Esophagus muscularis mucosa (tissue), 4 donors: ENCODE data around the gene ANKRD44. TPM values are rescaled to one million over a fixed set of nuclear protein-coding genes. Genes with fewer than 3 reads are reported as not detected.

Experiments used
- DNase-seq: peaks from one replicate; pipeline ENCODE4 v3.0.0-alpha.2; 2017; ENCODE audit errors: extremely low spot score
- H3K27ac ChIP-seq, 4 donors: fragments of 200-600 bp; sonication (generic); replicated peaks in 1 of 4; 1 replicate in 3 of 4; 2 replicates in 1 of 4; pipeline ENCODE4 v1.5.1; 2016 to 2019; ENCODE audit warnings: mild to moderate bottlenecking in 1 of 4
- H3K27me3 ChIP-seq, 4 donors: fragments of 200-600 bp; sonication (generic); one replicate each; pipeline versions ENCODE4 v1.5.1 to v1.6.0; 2016 to 2019
- H3K36me3 ChIP-seq, 4 donors: fragments of 200-600 bp; sonication (generic); one replicate each; pipeline ENCODE4 v1.5.1; 2016 to 2019
- H3K4me1 ChIP-seq, 4 donors: fragments of 200-600 bp; sonication (generic); one replicate each; pipeline ENCODE4 v1.5.1; 2016 to 2019
- H3K4me3 ChIP-seq, 4 donors: fragments of 200-600 bp; sonication (generic); 1 replicate in 2 of 4; 2 replicates in 2 of 4; pipeline ENCODE4 v1.5.1; 2016 to 2019; ENCODE audit warnings: mild to moderate bottlenecking in 4 of 4, moderate library complexity in 1 of 4
- H3K9me3 ChIP-seq, 4 donors: fragments of 200-600 bp; sonication (generic); 1 replicate in 3 of 4; 2 replicates in 1 of 4; pipeline ENCODE4 v1.5.1; 2016 to 2019
- EP300 ChIP-seq: sonication (generic); formaldehyde crosslinking; IDR thresholded peaks from one replicate; pipeline ENCODE4 v1.6.1; 2017; ENCODE audit warnings: antibody characterized with exemption
- POLR2A ChIP-seq: fragments of 450-650 bp; IDR thresholded peaks from one replicate; pipeline ENCODE4 v1.6.1; 2017; ENCODE audit warnings: antibody characterized with exemption, moderate library complexity, mild to moderate bottlenecking, low read depth
- POLR2AphosphoS5 ChIP-seq, 2 donors: sonication (generic); formaldehyde crosslinking; IDR thresholded peaks; one replicate each; pipeline ENCODE4 v1.6.1; 2017; ENCODE audit warnings: antibody characterized with exemption in 2 of 2
- WGBS: methylation state at CpG from one replicate; pipeline ENCODE4 v1.1.5; 2018; 5-methylcytosine and 5-hydroxymethylcytosine counted together
- intact Hi-C: fragments of 100-400 bp; cut with DNase I; formaldehyde crosslinking; loops from one replicate; pipeline ENCODE4 v1.15.1; 2023
- total RNA-seq, 4 donors: library from RNA; depleted of rRNA; stranded (reverse); fragments of >200 nt; gene quantifications; one replicate each; pipeline versions ENCODE4 v1.1.0 to v1.2.1, GENCODE V29; 2016
- TF ChIP-seq, protein P1 (sequence below), 3 experiments: fragments of 200-600 bp in 2 of 3; fragments of 450-650 bp in 1 of 3; sonication (generic) in 2 of 3; IDR thresholded peaks; one replicate each; pipeline ENCODE4 v1.5.1; 2017 to 2019; ENCODE audit warnings: antibody characterized with exemption in 3 of 3, mild to moderate bottlenecking in 2 of 3, moderate library complexity in 1 of 3

Gene ANKRD44
- total RNA-seq, 4 donors from 2014 or later, result 41.4 to 76.6 (median 48.1) TPM

- no peak for DNase-seq
- intact Hi-C loops, result no loop called here
- no peaks in the 10 kb centered on the region for H3K27me3 ChIP-seq
- no peaks in the 10 kb centered on the region for H3K9me3 ChIP-seq
- no peak overlapping the region for H3K27ac ChIP-seq
- peaks cover 6 to 30% (median 10%) of the 10 kb centered on the region in 4 donors for H3K36me3 ChIP-seq
- H3K4me1 ChIP-seq, result peaks cover 0 to 15% (median 11%) of the 10 kb centered on the region in 4 donors
- WGBS, result 91% methylated on average over 10 of the region's 10 CpGs
- no peak overlapping the region for H3K4me3 ChIP-seq
- TF ChIP-seq POLR2AphosphoS5 (IDR thresholded peaks at IDR 0.05) (no peak), POLR2A (no peak), EP300 (no peak)
- TF ChIP-seq, protein P1, sequence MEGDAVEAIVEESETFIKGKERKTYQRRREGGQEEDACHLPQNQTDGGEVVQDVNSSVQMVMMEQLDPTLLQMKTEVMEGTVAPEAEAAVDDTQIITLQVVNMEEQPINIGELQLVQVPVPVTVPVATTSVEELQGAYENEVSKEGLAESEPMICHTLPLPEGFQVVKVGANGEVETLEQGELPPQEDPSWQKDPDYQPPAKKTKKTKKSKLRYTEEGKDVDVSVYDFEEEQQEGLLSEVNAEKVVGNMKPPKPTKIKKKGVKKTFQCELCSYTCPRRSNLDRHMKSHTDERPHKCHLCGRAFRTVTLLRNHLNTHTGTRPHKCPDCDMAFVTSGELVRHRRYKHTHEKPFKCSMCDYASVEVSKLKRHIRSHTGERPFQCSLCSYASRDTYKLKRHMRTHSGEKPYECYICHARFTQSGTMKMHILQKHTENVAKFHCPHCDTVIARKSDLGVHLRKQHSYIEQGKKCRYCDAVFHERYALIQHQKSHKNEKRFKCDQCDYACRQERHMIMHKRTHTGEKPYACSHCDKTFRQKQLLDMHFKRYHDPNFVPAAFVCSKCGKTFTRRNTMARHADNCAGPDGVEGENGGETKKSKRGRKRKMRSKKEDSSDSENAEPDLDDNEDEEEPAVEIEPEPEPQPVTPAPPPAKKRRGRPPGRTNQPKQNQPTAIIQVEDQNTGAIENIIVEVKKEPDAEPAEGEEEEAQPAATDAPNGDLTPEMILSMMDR (IDR thresholded peaks at IDR 0.05), result no peak
These were observed 194.2 kb downstream of the ANKRD44 start for GRCh38 chr2:197116306-197116879.

GRCh38 chr2:197115325-197115724 lies 195.3 kb downstream of the ANKRD44 start:
- Histone ChIP-seq H3K4me3 (no peak overlapping the region), H3K9me3 (no peaks in the 10 kb centered on the region), H3K4me1 (peaks cover 0 to 15% (median 10%) of the 10 kb centered on the region in 4 donors), H3K27ac (no peak overlapping the region), H3K27me3 (no peaks in the 10 kb centered on the region), H3K36me3 (peaks cover 0 to 24% (median 2%) of the 10 kb centered on the region in 4 donors)
- DNase-seq, result no peak
- TF ChIP-seq POLR2A, result no peak
- TF ChIP-seq POLR2AphosphoS5 (IDR thresholded peaks at IDR 0.05), result no peak
- TF ChIP-seq, protein P1 (IDR thresholded peaks at IDR 0.05), result no peak
- no peak for TF ChIP-seq EP300
- intact Hi-C loops, result loop anchor here (2.0 kb wide), 1 partner anchor 263 kb away; no protein-coding TSS in a partner anchor

GRCh38 chr2:197113275-197113711 lies 197.3 kb downstream of the ANKRD44 start:
- H3K27me3 ChIP-seq, result no peaks in the 10 kb centered on the region
- peaks cover 0 to 28% (median 0%) of the 10 kb centered on the region in 4 donors for H3K36me3 ChIP-seq
- no peak for TF ChIP-seq POLR2A
- TF ChIP-seq, protein P1 (IDR thresholded peaks at IDR 0.05), result peak; percentile 69 to 74 (median 71)
- H3K9me3 ChIP-seq, result no peaks in the 10 kb centered on the region
- WGBS, result 0% methylated on average over 1 of the region's 1 CpG
- H3K4me1 ChIP-seq, result peaks cover 11 to 30% (median 23%) of the 10 kb centered on the region in 4 donors
- DNase-seq, result no peak
- H3K4me3 ChIP-seq, result no peak overlapping the region
- intact Hi-C loops, result no loop called here
- H3K27ac ChIP-seq, result peak overlapping the region in 2 of 4 donors; percentile 10 to 23

DNA sequence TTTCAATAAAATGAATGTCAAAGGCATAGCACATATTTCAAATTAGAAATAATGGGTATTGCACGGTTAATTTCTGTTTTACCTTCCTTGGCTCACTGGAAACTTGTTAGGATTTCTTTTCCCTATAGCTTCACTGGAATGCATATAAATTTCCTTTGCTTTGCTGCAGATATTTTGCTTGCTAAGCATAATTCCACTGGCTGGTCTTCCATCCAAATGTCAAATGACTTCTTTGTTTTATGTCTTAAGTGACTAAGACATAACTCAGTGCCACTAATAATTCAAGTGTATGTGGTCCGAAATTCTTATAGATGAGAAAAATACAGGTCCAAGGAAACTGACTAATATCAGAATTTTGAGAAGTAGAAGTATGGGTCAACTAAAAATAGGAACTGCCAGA lies 201.3 kb downstream of the ANKRD44 start:
- TF ChIP-seq, protein P1 (IDR thresholded peaks at IDR 0.05), result no peak
- TF ChIP-seq POLR2A, result no peak
- no peak for TF ChIP-seq POLR2AphosphoS5 (IDR thresholded peaks at IDR 0.05)
- no peak for TF ChIP-seq EP300
- DNase-seq, result no peak
- Histone ChIP-seq H3K4me1 (peaks cover 22 to 50% (median 37%) of the 10 kb centered on the region in 4 donors), H3K36me3 (peaks cover 0 to 32% (median 3%) of the 10 kb centered on the region in 4 donors), H3K27me3 (no peaks in the 10 kb centered on the region), H3K9me3 (no peaks in the 10 kb centered on the region), H3K27ac (peak overlapping the region in 2 of 4 donors; percentile 5 to 70), H3K4me3 (no peak overlapping the region)
- intact Hi-C loops, result loop anchor here (2.0 kb wide), 1 partner anchor 201 kb away; the partner anchor contains the start of gene ANKRD44
- WGBS, result 76% methylated on average over 2 of the region's 2 CpGs
